IPS-18a (cell line): Measurements from ENCODE around the gene DTD2.

Source experiments
- H3K27ac ChIP-seq: one replicate; pipeline ENCODE4 v1.5.1; 2013; ENCODE audit warnings: low read length
- H3K27me3 ChIP-seq: one replicate; pipeline ENCODE4 v1.6.1; 2013; ENCODE audit warnings: mild to moderate bottlenecking, low read length; ENCODE audit not compliant: control insufficient read depth, insufficient read depth
- H3K36me3 ChIP-seq: one replicate; pipeline ENCODE4 v1.6.1; 2013; ENCODE audit warnings: low read depth, low read length; ENCODE audit not compliant: control insufficient read depth
- H3K4me1 ChIP-seq: one replicate; pipeline ENCODE4 v1.6.1; 2013; ENCODE audit warnings: low read depth, low read length; ENCODE audit not compliant: control insufficient read depth
- H3K4me3 ChIP-seq: one replicate; pipeline ENCODE4 v1.5.1; 2013; ENCODE audit warnings: low read length
- H3K9ac ChIP-seq: one replicate; pipeline ENCODE4 v1.6.1; 2013; ENCODE audit warnings: mild to moderate bottlenecking, low read length, moderate library complexity
- H3K9me3 ChIP-seq: one replicate; pipeline ENCODE4 v1.6.1; 2013; ENCODE audit warnings: low read depth, low read length; ENCODE audit not compliant: control insufficient read depth

The DTD2 gene

GRCh38 chr14:31419967-31420318, 37.4 kb downstream of the DTD2 start:
- no peaks in the 10 kb centered on the region for H3K36me3 ChIP-seq
- H3K9ac ChIP-seq = peak overlapping the region; percentile 70
- H3K4me1 ChIP-seq = peaks cover 7% of the 10 kb centered on the region
- no peaks in the 10 kb centered on the region for H3K9me3 ChIP-seq
- no peak overlapping the region for H3K27ac ChIP-seq
- H3K4me3 ChIP-seq = peak overlapping the region; percentile 94
- no peaks in the 10 kb centered on the region for H3K27me3 ChIP-seq

DNA sequence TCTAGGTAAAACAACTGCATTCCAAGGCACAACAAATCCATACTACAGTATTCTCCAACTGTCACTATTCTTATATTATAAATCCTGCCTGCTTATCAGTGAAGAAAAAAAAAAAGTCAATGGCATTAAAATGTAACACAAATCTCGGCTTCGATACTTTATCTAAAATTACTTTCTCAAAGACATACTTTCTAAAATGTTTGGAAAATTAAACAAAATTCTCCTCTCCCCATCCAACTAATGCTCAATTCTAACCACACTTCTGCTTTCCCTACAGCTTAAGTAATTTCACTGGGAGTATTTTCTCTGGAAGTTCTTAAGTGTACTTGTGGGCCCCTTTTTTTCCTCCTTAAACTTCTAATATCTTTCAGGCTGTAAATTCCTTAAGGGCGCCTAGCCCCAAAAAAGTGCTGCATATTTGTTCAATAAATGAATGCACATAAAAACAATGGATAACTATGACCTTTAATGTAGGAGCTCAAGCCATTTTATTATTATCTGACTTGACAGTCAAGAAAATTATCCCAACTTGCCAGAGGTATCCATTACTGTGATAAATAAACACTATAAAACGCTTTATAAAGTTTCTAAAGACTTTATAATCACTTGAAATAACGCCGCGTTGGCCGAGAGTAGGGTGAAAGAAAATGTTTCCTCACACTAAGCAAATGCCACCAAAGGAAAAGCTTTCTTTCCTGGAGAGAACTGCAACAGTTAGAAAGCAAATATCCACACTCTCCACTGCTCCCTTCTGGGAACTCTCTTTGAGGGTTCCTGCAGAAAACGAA, 37.9 kb downstream of the DTD2 start:
- no peaks in the 10 kb centered on the region for H3K36me3 ChIP-seq
- H3K9ac ChIP-seq = peak overlapping the region; percentile 70
- peaks cover 7% of the 10 kb centered on the region for H3K4me1 ChIP-seq
- H3K4me3 ChIP-seq = peak overlapping the region; percentile 94
- no peak overlapping the region for H3K27ac ChIP-seq
- H3K27me3 ChIP-seq = no peaks in the 10 kb centered on the region
- no peaks in the 10 kb centered on the region for H3K9me3 ChIP-seq

- H3K9me3 ChIP-seq = no peaks in the 10 kb centered on the region
- H3K27me3 ChIP-seq = no peaks in the 10 kb centered on the region
- no peak overlapping the region for H3K4me3 ChIP-seq
- no peak overlapping the region for H3K9ac ChIP-seq
- H3K27ac ChIP-seq = no peak overlapping the region
- no peaks in the 10 kb centered on the region for H3K36me3 ChIP-seq
- peaks cover 7% of the 10 kb centered on the region for H3K4me1 ChIP-seq
Observed at GRCh38 chr14:31418440-31418839, 38.9 kb downstream of the DTD2 start.

DNA sequence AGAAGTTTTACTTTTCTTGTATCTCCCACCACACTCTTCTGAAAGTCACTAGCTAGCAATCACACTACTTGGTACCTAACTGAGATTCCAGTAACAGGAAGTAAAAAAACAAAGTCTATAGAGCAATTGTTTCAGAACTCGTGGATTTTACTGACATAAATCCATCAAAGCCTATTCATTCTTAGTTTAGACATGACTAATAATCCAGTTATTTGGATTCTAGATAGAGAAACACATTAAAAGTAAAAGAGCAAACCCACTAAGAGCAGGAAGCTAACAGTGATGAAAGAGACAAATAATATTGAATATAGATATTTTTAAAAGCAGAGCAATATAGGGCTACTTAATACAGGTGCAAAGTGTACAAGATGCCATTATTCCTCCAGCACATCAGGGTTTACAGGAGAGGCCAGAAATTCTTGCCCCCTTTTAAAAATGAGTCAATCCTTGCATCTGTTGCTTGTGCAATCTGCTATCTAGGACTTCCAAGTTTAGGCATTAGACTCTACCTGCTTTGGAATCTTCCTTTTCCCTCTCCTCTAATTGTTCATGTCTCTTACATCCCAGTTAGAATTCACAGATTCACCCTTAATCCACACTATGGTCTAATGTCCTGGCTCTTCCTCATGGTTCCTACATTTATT, 43.0 kb downstream of the DTD2 start:
- Histone ChIP-seq H3K27ac (no peak overlapping the region), H3K9me3 (no peaks in the 10 kb centered on the region), H3K4me1 (peaks cover 5% of the 10 kb centered on the region), H3K27me3 (no peaks in the 10 kb centered on the region), H3K36me3 (no peaks in the 10 kb centered on the region), H3K9ac (no peak overlapping the region), H3K4me3 (no peak overlapping the region)

- Histone ChIP-seq H3K9ac (no peak overlapping the region), H3K27ac (no peak overlapping the region), H3K4me3 (no peak overlapping the region), H3K4me1 (no peaks in the 10 kb centered on the region), H3K9me3 (no peaks in the 10 kb centered on the region), H3K36me3 (no peaks in the 10 kb centered on the region), H3K27me3 (no peaks in the 10 kb centered on the region)
Observed at GRCh38 chr14:31411218-31411727, 46.0 kb downstream of the DTD2 start.

GRCh38 chr14:31410048-31410650, 47.2 kb downstream of the DTD2 start:
- Histone ChIP-seq H3K9me3 (no peaks in the 10 kb centered on the region), H3K4me1 (no peaks in the 10 kb centered on the region), H3K27ac (no peak overlapping the region), H3K36me3 (no peaks in the 10 kb centered on the region), H3K9ac (no peak overlapping the region), H3K27me3 (no peaks in the 10 kb centered on the region), H3K4me3 (no peak overlapping the region)

GRCh38 chr14:31408421-31408820, 48.9 kb downstream of the DTD2 start:
- H3K36me3 ChIP-seq = no peaks in the 10 kb centered on the region
- H3K27ac ChIP-seq = no peak overlapping the region
- H3K4me1 ChIP-seq = no peaks in the 10 kb centered on the region
- no peaks in the 10 kb centered on the region for H3K9me3 ChIP-seq
- H3K4me3 ChIP-seq = no peak overlapping the region
- no peak overlapping the region for H3K9ac ChIP-seq
- H3K27me3 ChIP-seq = no peaks in the 10 kb centered on the region

GRCh38 chr14:31405599-31406232, 51.6 kb downstream of the DTD2 start:
- no peaks in the 10 kb centered on the region for H3K4me1 ChIP-seq
- no peaks in the 10 kb centered on the region for H3K27me3 ChIP-seq
- H3K27ac ChIP-seq = no peak overlapping the region
- no peak overlapping the region for H3K4me3 ChIP-seq
- no peaks in the 10 kb centered on the region for H3K9me3 ChIP-seq
- no peak overlapping the region for H3K9ac ChIP-seq
- peaks cover 8% of the 10 kb centered on the region for H3K36me3 ChIP-seq

DNA sequence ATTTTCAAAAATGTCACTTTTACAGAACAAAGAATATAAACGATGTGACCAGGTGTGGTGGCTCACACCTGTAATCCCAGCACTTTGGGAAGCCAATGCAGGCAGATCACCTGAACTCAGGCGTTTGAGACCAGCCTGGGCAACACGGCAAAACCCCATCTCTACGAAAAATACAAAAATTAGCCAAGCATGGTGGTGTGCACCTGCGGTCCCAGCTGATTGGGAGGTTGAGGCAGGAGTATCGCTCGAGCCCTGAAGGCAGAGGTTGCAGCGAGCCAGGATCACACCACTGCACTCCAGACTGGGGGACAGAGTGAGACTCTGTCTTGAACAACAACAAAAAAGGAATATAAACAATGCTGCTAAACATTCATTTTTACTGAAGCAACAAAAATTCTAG, 52.2 kb downstream of the DTD2 start:
- no peaks in the 10 kb centered on the region for H3K9me3 ChIP-seq
- H3K36me3 ChIP-seq = peaks cover 10% of the 10 kb centered on the region
- H3K4me1 ChIP-seq = no peaks in the 10 kb centered on the region
- no peak overlapping the region for H3K27ac ChIP-seq
- no peak overlapping the region for H3K9ac ChIP-seq
- no peaks in the 10 kb centered on the region for H3K27me3 ChIP-seq
- no peak overlapping the region for H3K4me3 ChIP-seq

GRCh38 chr14:31403707-31404106, 53.6 kb downstream of the DTD2 start:
- Histone ChIP-seq H3K9ac (no peak overlapping the region), H3K4me1 (no peaks in the 10 kb centered on the region), H3K27ac (no peak overlapping the region), H3K27me3 (no peaks in the 10 kb centered on the region), H3K9me3 (no peaks in the 10 kb centered on the region), H3K4me3 (no peak overlapping the region), H3K36me3 (peaks cover 13% of the 10 kb centered on the region)

- Histone ChIP-seq H3K9me3 (no peaks in the 10 kb centered on the region), H3K36me3 (peaks cover 19% of the 10 kb centered on the region), H3K9ac (no peak overlapping the region)
Observed at GRCh38 chr14:31402764-31403439, 54.4 kb downstream of the DTD2 start.

More at GRCh38 chr14:31402764-31403439, 54.4 kb downstream of the DTD2 start:
- Histone ChIP-seq H3K4me3 (no peak overlapping the region), H3K4me1 (no peaks in the 10 kb centered on the region), H3K27me3 (no peaks in the 10 kb centered on the region), H3K27ac (no peak overlapping the region)
